K562 (cell line): ENCODE data around the gene GAS2L1. TPM values are rescaled to one million over a fixed set of nuclear protein-coding genes. Genes with fewer than 3 reads are reported as not detected.

Experiments
- ATAC-seq: fragments of 200-7000 bp; cut with Tn5 transposase; 3 replicates; pipeline ENCODE4 v1.9.1; 2020; ENCODE audit warnings: moderate library complexity
- BruUV-seq: library from RNA; stranded (reverse); fragments of 400-500 nt; replicated peaks from 2 replicates; lab custom pipeline; 2021; lab: Mats Ljungman, UMichigan
- CTCF ChIA-PET: fragments of 300-600 bp; formaldehyde crosslinking; extraction: SDS; loops from one replicate; lab custom pipeline; 2021; ENCODE audit warnings: low intra/inter-chr PET ratio; lab: Yijun Ruan, JAX
- POLR2A ChIA-PET: fragments of 300-600, 350-650 bp; sonication (Branson Sonifier 250); formaldehyde crosslinking; extraction: SDS; loops from one replicate; lab custom pipeline; 2021; ENCODE audit warnings: antibody characterized with exemption, inconsistent platforms; lab: Yijun Ruan, JAX
- DNase-seq, 4 experiments: peaks; one replicate each; pipeline versions ENCODE4 v3.0.0 to v3.0.0-alpha.2; 2011 to 2018; ENCODE audit warnings: low spot score in 3 of 4, mixed read lengths in 3 of 4; ENCODE audit errors: extremely low read depth in 1 of 4
- FAIRE-seq: peaks from 2 replicates; lab custom pipeline; 2011; peaks lifted over from hg19 to GRCh38; lab: Jason Lieb, UNC
- H2AFZ ChIP-seq: 2 replicates; pipeline ENCODE4 v1.6.0; 2011; ENCODE audit warnings: low read depth, low read length, control low read depth, inconsistent platforms
- H3K27ac ChIP-seq: fragments of 200-600 bp; 3 replicates; pipeline ENCODE4 v1.8.0; 2011; ENCODE audit warnings: low read depth, mild to moderate bottlenecking, control low read depth, inconsistent platforms, low read length, moderate library complexity, mixed read lengths; ENCODE audit errors: extremely low read depth
- H3K27me3 ChIP-seq, 2 experiments: fragments of 300-600 bp in 1 of 2; 2 replicates in 1 of 2; 3 replicates in 1 of 2; pipeline versions ENCODE4 v1.6.0 to v1.8.0; 2011; ENCODE audit warnings: inconsistent platforms in 2 of 2, low read length in 2 of 2, mild to moderate bottlenecking in 1 of 2, mixed read lengths in 1 of 2, moderate library complexity in 1 of 2; ENCODE audit not compliant: control insufficient read depth in 2 of 2, insufficient read depth in 2 of 2
- H3K36me3 ChIP-seq: fragments of 300-600 bp; 3 replicates; pipeline ENCODE4 v1.8.0; 2011; ENCODE audit warnings: mild to moderate bottlenecking, low read length, inconsistent platforms; ENCODE audit not compliant: control insufficient read depth, insufficient read depth
- H3K4me1 ChIP-seq, 2 experiments: fragments of 200-600 bp in 1 of 2; replicated peaks in 1 of 2; 2 replicates in 1 of 2; 3 replicates in 1 of 2; pipeline versions ENCODE4 v1.5.1 to v1.8.0; 2011; ENCODE audit warnings: inconsistent platforms in 2 of 2, low read length in 2 of 2, mild to moderate bottlenecking in 1 of 2, mixed read lengths in 1 of 2, moderate library complexity in 1 of 2; ENCODE audit not compliant: control insufficient read depth in 2 of 2, insufficient read depth in 2 of 2
- H3K4me2 ChIP-seq: 2 replicates; pipeline ENCODE4 v1.6.1; 2011; ENCODE audit warnings: low read length, control low read depth, inconsistent platforms, mixed read lengths; ENCODE audit not compliant: insufficient read depth
- H3K4me3 ChIP-seq: fragments of 200-600 bp; sonication (generic), shearing (Covaris generic); 2 replicates; pipeline ENCODE4 v1.5.1; 2016; ENCODE audit warnings: control low read depth, inconsistent platforms
- H3K79me2 ChIP-seq: fragments of 200-600 bp; 3 replicates; pipeline ENCODE4 v1.8.0; 2011; ENCODE audit warnings: low read length, inconsistent platforms; ENCODE audit not compliant: control insufficient read depth, insufficient read depth
- H3K9ac ChIP-seq, 2 experiments: 2 replicates each; pipeline versions ENCODE4 v1.6.0 to v1.6.1; 2011; ENCODE audit warnings: low read depth in 2 of 2, low read length in 2 of 2, control low read depth in 1 of 2, inconsistent platforms in 1 of 2, mild to moderate bottlenecking in 1 of 2, mixed read lengths in 1 of 2; ENCODE audit not compliant: insufficient read depth in 1 of 2
- H3K9me1 ChIP-seq: one replicate; pipeline ENCODE4 v1.6.0; 2011; ENCODE audit warnings: inconsistent platforms, mild to moderate bottlenecking, low read length, moderate library complexity; ENCODE audit not compliant: control insufficient read depth, insufficient read depth
- H3K9me3 ChIP-seq: replicated peaks from 2 replicates; pipeline ENCODE4 v1.5.1; 2011; ENCODE audit warnings: low read depth, low read length, inconsistent platforms; ENCODE audit not compliant: control insufficient read depth, insufficient read depth
- H4K20me1 ChIP-seq: replicated peaks from 2 replicates; pipeline ENCODE4 v1.6.1; 2011; ENCODE audit warnings: low read length, inconsistent platforms, mixed read lengths; ENCODE audit not compliant: control insufficient read depth, insufficient read depth
- CBX8 ChIP-seq: fragments of 200-600 bp; sonication (generic); IDR thresholded peaks from 2 replicates; pipeline ENCODE4 v1.6.1; 2012; ENCODE audit warnings: borderline replicate concordance, mixed run types, low read depth, mild to moderate bottlenecking, moderate library complexity, mixed read lengths, low read length, control low read depth, inconsistent platforms; ENCODE audit not compliant: poor library complexity, severe bottlenecking; ENCODE audit errors: extremely low read depth
- CHD7 ChIP-seq: fragments of 200-600 bp; sonication (generic); IDR thresholded peaks from one replicate; pipeline ENCODE4 v1.6.1; 2012; ENCODE audit warnings: mild to moderate bottlenecking, low read depth, low read length, inconsistent platforms
- EZH2 ChIP-seq: IDR thresholded peaks from 2 replicates; pipeline ENCODE4 v1.6.1; 2012; ENCODE audit warnings: low read depth, mild to moderate bottlenecking, inconsistent platforms, low read length, borderline replicate concordance
- HNRNPH1 ChIP-seq: fragments of 200-400 bp; formaldehyde crosslinking; optimal IDR thresholded peaks from 2 replicates; pipeline ENCODE3; 2017; ENCODE audit warnings: low read depth, mild to moderate bottlenecking, low read length, moderate library complexity
- KLF13 ChIP-seq: fragments of 450-650 bp; IDR thresholded peaks from 2 replicates; pipeline ENCODE4 v1.6.1; 2016; ENCODE audit warnings: missing genetic modification characterization, low read depth, mild to moderate bottlenecking, missing compliant biosample characterization, moderate library complexity, borderline replicate concordance
- NCOA2 ChIP-seq, 2 experiments: fragments of 450-650 bp; IDR thresholded peaks; 2 replicates each; pipeline ENCODE4 v1.6.1; 2018; ENCODE audit warnings: mild to moderate bottlenecking in 2 of 2, moderate library complexity in 1 of 2; ENCODE audit not compliant: partially characterized antibody in 2 of 2
- NONO ChIP-seq, 2 experiments: fragments of 200-400 bp in 1 of 2; fragments of 450-650 bp in 1 of 2; formaldehyde crosslinking in 1 of 2; IDR thresholded peaks; 2 replicates each; pipeline ENCODE4 v1.6.1; 2017; ENCODE audit warnings: low read depth in 2 of 2, mild to moderate bottlenecking in 2 of 2, moderate library complexity in 2 of 2, low read length in 1 of 2
- ZNF143 ChIP-seq: sonication (generic); formaldehyde crosslinking; IDR thresholded peaks from 2 replicates; pipeline ENCODE4 v1.9.0; 2022; ENCODE audit warnings: mild to moderate bottlenecking, missing genetic modification reagents
- ZNF75A ChIP-seq: fragments of 450-650 bp; formaldehyde crosslinking; IDR thresholded peaks from 2 replicates; pipeline ENCODE4 v1.4.0; 2020; ENCODE audit warnings: mild to moderate bottlenecking
- WGBS: fragments of 100-300 bp; shearing (Covaris generic); methylation state at CpG from one replicate; pipeline ENCODE4 v1.1.6; 2016; ENCODE audit warnings: low coverage, mixed read lengths; ENCODE audit not compliant: insufficient coverage; ENCODE audit errors: missing lambda C conversion rate; 5-methylcytosine and 5-hydroxymethylcytosine counted together
- in situ Hi-C: fragments of 300-500 bp; cut with MboI; formaldehyde crosslinking; loops from 4 replicates; pipeline ENCODE4 v1.15.0; 2018; ENCODE audit warnings: inconsistent platforms, mixed read lengths
- intact Hi-C: fragments of 100-400 bp; cut with micrococcal nuclease; formaldehyde crosslinking; loops from 2 replicates; pipeline ENCODE4 v1.14.2; 2022
- polyA plus RNA-seq, 8 experiments: library from polyadenylated mRNA; depleted of rRNA in 4 of 8; stranded (reverse) in 5 of 8; unstranded in 3 of 8; fragments of >200 nt; fragmentation: Nextera tagmentation in 2 of 8; fragmentation: Illumina TruSeq in 1 of 8; extraction: Ambion mirVana in 2 of 8; extraction: Trizol in 1 of 8; gene quantifications; 2 replicates each; pipeline versions ENCODE4 v1.2.1 to v1.2.3, GENCODE V29; 2011 to 2014; ENCODE audit warnings: inconsistent platforms in 1 of 8, missing spikeins in 1 of 8
- total RNA-seq, 7 experiments: library from RNA; depleted of rRNA in 6 of 7; stranded (reverse); fragments of >200 nt in 6 of 7; fragmentation: Illumina TruSeq in 2 of 7; extraction: Trizol in 2 of 7; gene quantifications; 2 replicates each; pipeline versions ENCODE4 v1.2.1 to v1.2.3, GENCODE V29; 2011 to 2021; ENCODE audit warnings: low replicate concordance in 1 of 7

Gene GAS2L1
- total and polyA plus RNA-seq, 9 of the 15 experiments (the other 6 are each of a cell fraction or from before 2014, with no cell fraction given): 0.56 to 19.7 (median 3.2) TPM

- DNase-seq: no peak
- no peak overlapping the region for H3K4me3 ChIP-seq
- H3K9ac ChIP-seq: no peak overlapping the region
- no peak for FAIRE-seq
- in situ Hi-C loops (no loop called here), intact Hi-C loops (no loop called here)
- H3K27me3 ChIP-seq: no peaks in the 10 kb centered on the region
- peaks cover 31% of the 10 kb centered on the region; the same call in 2 of the 3 replicates for H3K79me2 ChIP-seq
- no TSS peak for BruUV-seq
- no peaks in the 10 kb centered on the region for H3K9me3 ChIP-seq
- no peak for ATAC-seq
- no peak overlapping the region for H2AFZ ChIP-seq
- no peak overlapping the region for H3K4me2 ChIP-seq
- H3K36me3 ChIP-seq: peaks cover 97% of the 10 kb centered on the region
- 70% methylated on average over 2 of the region's 2 CpGs for WGBS
- POLR2A ChIA-PET: no interaction called here
- H3K4me1 ChIP-seq: no peaks in the 10 kb centered on the region
- no peak overlapping the region for H3K27ac ChIP-seq
- H4K20me1 ChIP-seq: 0 out of 2 replicates have a peak, but pooled peaks cover 2% of the 10 kb centered on the region
- no peaks in the 10 kb centered on the region for H3K9me1 ChIP-seq
- CTCF ChIA-PET: no interaction called here
- TF ChIP-seq ZNF75A: no peak
- no peak for TF ChIP-seq ZNF143 (CRISPR knock-in tag)
- TF ChIP-seq CHD7: no peak
- no peak for TF ChIP-seq EZH2
- no peak for TF ChIP-seq NONO (IDR thresholded peaks at IDR 0.05; ENCODE audit: low read depth in 2 of 2, low read length in 1 of 2)
- no peak for TF ChIP-seq HNRNPH1
- no peak for TF ChIP-seq KLF13
- TF ChIP-seq CBX8: no peak
- no peak for TF ChIP-seq NCOA2 (IDR thresholded peaks at IDR 0.05; ENCODE audit: partially characterized antibody in 2 of 2)
Observed at GRCh38 chr22:29288837-29289236, 17.6 kb upstream of the GAS2L1 start.
